Neural progenitor cell (in vitro differentiated cells): Measurements from ENCODE around the gene GRHL1. TPM values are rescaled to one million over a fixed set of nuclear protein-coding genes. Genes with fewer than 3 reads are reported as not detected.
"Not testable (repeated sequence)": the region's sequence is repeated elsewhere in the genome, so short reads cannot be mapped to it uniquely, and the experiment has no call there.

ENCODE experiments used
- DNase-seq: peaks from one replicate; pipeline ENCODE4 v3.0.0-alpha.2; 2016; ENCODE audit warnings: low spot score
- H2AFZ ChIP-seq: fragments of 200-600 bp; sonication (generic); replicated peaks from 2 replicates; pipeline ENCODE4 v1.6.1; 2016; ENCODE audit warnings: antibody characterized with exemption
- H3F3A ChIP-seq: fragments of 200-600 bp; sonication (generic); 2 replicates; pipeline ENCODE4 v1.6.1; 2016; ENCODE audit warnings: antibody characterized with exemption, low read depth
- H3K27ac ChIP-seq: fragments of 200-600 bp; sonication (generic); 2 replicates; pipeline ENCODE4 v1.5.1; 2016; ENCODE audit warnings: mild to moderate bottlenecking
- H3K27me3 ChIP-seq: fragments of 200-600 bp; sonication (generic); 2 replicates; pipeline ENCODE4 v1.6.1; 2016; ENCODE audit warnings: mild to moderate bottlenecking, moderate library complexity
- H3K36me3 ChIP-seq: fragments of 200-600 bp; sonication (generic); 2 replicates; pipeline ENCODE4 v1.5.1; 2016
- H3K4me1 ChIP-seq: fragments of 200-600 bp; sonication (generic); 2 replicates; pipeline ENCODE4 v1.6.1; 2016; ENCODE audit warnings: mixed run types
- H3K4me2 ChIP-seq: fragments of 200-600 bp; sonication (generic); 2 replicates; pipeline ENCODE4 v1.6.1; 2016
- H3K4me3 ChIP-seq: fragments of 200-600 bp; sonication (generic); 2 replicates; pipeline ENCODE4 v1.5.1; 2016
- H3K79me2 ChIP-seq: fragments of 200-600 bp; sonication (generic); 2 replicates; pipeline ENCODE4 v1.6.1; 2016; ENCODE audit warnings: low read depth
- H3K9ac ChIP-seq: fragments of 200-600 bp; sonication (generic); 2 replicates; pipeline ENCODE4 v1.6.1; 2016
- H3K9me3 ChIP-seq: fragments of 200-600 bp; sonication (generic); 2 replicates; pipeline ENCODE4 v1.5.1; 2016; ENCODE audit warnings: low read depth
- H4K20me1 ChIP-seq: fragments of 200-600 bp; sonication (generic); 2 replicates; pipeline ENCODE4 v1.6.1; 2016; ENCODE audit warnings: low read depth
- H3K27ac Mint-ChIP-seq: 3 replicates; pipeline ENCODE4 v1.8.0; 2021; ENCODE audit warnings: mixed read lengths
- H3K27me3 Mint-ChIP-seq: 2 replicates; pipeline ENCODE4 v1.8.0; 2022; ENCODE audit warnings: low read depth, mild to moderate bottlenecking, inconsistent platforms, moderate library complexity, mixed read lengths; ENCODE audit not compliant: insufficient read depth
- H3K36me3 Mint-ChIP-seq: 3 replicates; pipeline ENCODE4 v1.8.0; 2021; ENCODE audit warnings: mixed read lengths
- H3K4me1 Mint-ChIP-seq: 3 replicates; pipeline ENCODE4 v1.8.0; 2021; ENCODE audit warnings: mixed read lengths
- H3K4me3 Mint-ChIP-seq: 3 replicates; pipeline ENCODE4 v1.8.0; 2021; ENCODE audit warnings: mild to moderate bottlenecking, moderate library complexity, mixed read lengths
- H3K9me3 Mint-ChIP-seq: 3 replicates; pipeline ENCODE4 v1.8.0; 2020; ENCODE audit warnings: mixed read lengths
- EZH2 ChIP-seq: fragments of 200-600 bp; sonication (generic); IDR thresholded peaks from 2 replicates; pipeline ENCODE4 v1.6.1; 2017; ENCODE audit warnings: antibody characterized with exemption, mild to moderate bottlenecking, moderate library complexity
- EZH2phosphoT487 ChIP-seq: fragments of 200-600 bp; sonication (generic); IDR thresholded peaks from 2 replicates; pipeline ENCODE4 v1.6.1; 2017; ENCODE audit warnings: antibody characterized with exemption
- total RNA-seq: library from RNA; depleted of rRNA; stranded (reverse); fragments of >200 nt; gene quantifications from 2 replicates; pipeline ENCODE4 v1.2.3, GENCODE V29; 2015; ENCODE audit warnings: low replicate concordance
- TF ChIP-seq, protein P1 (sequence below): fragments of 200-600 bp; sonication (generic); IDR thresholded peaks from 2 replicates; pipeline ENCODE4 v1.5.1; 2017; ENCODE audit warnings: antibody characterized with exemption, mild to moderate bottlenecking

The GRHL1 gene
- total RNA-seq, 1 donor from 2014 or later, result 5.8 TPM

DNA sequence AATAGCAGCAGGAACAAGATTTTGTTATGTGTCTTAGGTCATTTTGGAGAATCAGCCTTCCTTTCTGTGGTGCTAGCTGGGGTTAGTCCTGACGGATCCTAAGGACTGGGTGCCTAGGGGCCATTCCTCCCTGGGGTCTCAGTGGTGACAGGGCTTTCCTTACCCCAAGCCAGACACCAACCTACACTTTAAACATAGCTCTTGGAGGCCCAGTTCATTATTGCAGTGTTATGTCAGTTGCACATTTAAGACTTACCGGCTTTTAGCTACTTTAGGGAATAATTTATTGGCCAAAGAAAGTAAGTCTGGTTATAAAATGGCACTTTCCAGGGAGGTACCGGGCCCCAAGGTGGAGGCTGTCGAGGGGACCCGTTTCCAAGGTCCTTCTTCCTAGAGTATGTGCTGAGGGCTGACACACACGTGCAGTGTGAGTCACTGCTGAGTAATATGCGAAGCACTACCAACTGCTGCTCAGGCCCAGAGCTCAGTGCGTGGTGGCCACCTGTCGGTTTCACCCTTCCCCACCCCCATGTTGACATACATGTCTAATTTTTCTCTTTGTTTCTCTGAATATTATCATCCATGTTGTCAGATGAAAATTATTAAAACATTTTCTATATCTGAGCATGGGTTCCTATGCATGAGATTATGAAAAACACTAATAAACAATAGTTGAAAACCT, 37.0 kb upstream of the GRHL1 start:
- Mint-ChIP-seq H3K9me3 (no peaks in the 10 kb centered on the region), H3K36me3 (peaks cover 19% of the 10 kb centered on the region), H3K27ac (no peak overlapping the region), H3K4me1 (peaks cover 4% of the 10 kb centered on the region), H3K4me3 (no peak overlapping the region), H3K27me3 (no peaks in the 10 kb centered on the region)
- Histone ChIP-seq H3K27me3 (no peaks in the 10 kb centered on the region), H3K4me3 (no peak overlapping the region), H3K9me3 (no peaks in the 10 kb centered on the region), H3K27ac (no peak overlapping the region), H4K20me1 (peaks cover 5% of the 10 kb centered on the region), H3K9ac (no peak overlapping the region), H3K79me2 (no peaks in the 10 kb centered on the region), H3F3A (no peaks in the 10 kb centered on the region), H3K36me3 (peaks cover 3% of the 10 kb centered on the region), H2AFZ (no peak overlapping the region), H3K4me2 (no peak overlapping the region), H3K4me1 (no peaks in the 10 kb centered on the region)
- no peak for DNase-seq
- TF ChIP-seq EZH2phosphoT487 (no peak), EZH2 (no peak)
- TF ChIP-seq, protein P1, sequence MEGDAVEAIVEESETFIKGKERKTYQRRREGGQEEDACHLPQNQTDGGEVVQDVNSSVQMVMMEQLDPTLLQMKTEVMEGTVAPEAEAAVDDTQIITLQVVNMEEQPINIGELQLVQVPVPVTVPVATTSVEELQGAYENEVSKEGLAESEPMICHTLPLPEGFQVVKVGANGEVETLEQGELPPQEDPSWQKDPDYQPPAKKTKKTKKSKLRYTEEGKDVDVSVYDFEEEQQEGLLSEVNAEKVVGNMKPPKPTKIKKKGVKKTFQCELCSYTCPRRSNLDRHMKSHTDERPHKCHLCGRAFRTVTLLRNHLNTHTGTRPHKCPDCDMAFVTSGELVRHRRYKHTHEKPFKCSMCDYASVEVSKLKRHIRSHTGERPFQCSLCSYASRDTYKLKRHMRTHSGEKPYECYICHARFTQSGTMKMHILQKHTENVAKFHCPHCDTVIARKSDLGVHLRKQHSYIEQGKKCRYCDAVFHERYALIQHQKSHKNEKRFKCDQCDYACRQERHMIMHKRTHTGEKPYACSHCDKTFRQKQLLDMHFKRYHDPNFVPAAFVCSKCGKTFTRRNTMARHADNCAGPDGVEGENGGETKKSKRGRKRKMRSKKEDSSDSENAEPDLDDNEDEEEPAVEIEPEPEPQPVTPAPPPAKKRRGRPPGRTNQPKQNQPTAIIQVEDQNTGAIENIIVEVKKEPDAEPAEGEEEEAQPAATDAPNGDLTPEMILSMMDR, result no peak

DNA sequence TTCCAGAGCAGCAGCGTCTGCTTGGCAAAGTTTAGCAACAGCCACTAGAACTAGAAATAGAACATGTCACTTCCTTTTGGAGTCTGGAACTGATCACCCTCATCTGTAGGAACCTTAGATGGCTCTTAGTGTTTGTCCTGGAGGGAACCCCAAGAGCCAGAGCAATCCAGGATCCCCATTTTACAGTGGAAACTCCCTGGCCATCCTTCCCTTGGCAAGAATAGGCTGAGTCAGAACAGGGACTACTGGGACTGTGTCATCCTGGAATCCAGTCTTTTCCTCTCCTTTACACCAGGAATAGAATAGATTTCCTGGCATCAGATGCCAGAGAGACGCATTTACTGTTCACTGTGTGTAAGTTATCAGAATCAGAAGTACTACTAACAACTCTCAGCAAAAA, 33.2 kb upstream of the GRHL1 start:
- Histone ChIP-seq H3K27me3 (no peaks in the 10 kb centered on the region), H3K9me3 (no peaks in the 10 kb centered on the region), H3K79me2 (no peaks in the 10 kb centered on the region), H3K4me3 (no peak overlapping the region), H2AFZ (no peak overlapping the region), H3F3A (no peaks in the 10 kb centered on the region), H4K20me1 (no peaks in the 10 kb centered on the region), H3K9ac (no peak overlapping the region), H3K36me3 (no peaks in the 10 kb centered on the region), H3K27ac (no peak overlapping the region), H3K4me1 (no peaks in the 10 kb centered on the region), H3K4me2 (no peak overlapping the region)
- H3K4me3 Mint-ChIP-seq, result no peak overlapping the region
- TF ChIP-seq, protein P1, result no peak
- TF ChIP-seq EZH2 (no peak), EZH2phosphoT487 (no peak)
- no peaks in the 10 kb centered on the region for H3K27me3 Mint-ChIP-seq
- H3K27ac Mint-ChIP-seq, result no peak overlapping the region
- H3K9me3 Mint-ChIP-seq, result no peaks in the 10 kb centered on the region
- H3K36me3 Mint-ChIP-seq, result peaks cover 28% of the 10 kb centered on the region
- DNase-seq, result no peak
- H3K4me1 Mint-ChIP-seq, result peaks cover 6% of the 10 kb centered on the region

DNA sequence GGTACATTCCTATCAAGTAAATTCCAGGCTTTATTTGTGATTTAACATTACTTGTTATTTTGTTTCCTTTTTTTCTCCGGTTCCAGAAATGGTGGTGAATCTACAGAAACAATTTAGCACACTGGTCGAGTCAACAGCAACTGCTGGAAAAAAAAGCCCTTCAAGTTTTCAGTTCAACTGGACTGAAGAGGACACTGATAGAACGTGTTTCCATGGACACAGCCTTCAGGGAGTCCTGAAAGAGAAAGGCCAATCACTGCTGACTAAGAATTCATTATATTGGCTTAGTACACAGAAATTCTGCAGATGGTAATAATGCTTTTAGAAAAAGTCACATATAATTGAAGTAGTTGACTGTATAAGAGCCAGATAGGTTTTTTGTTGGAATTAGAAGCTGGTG, 32.0 kb upstream of the GRHL1 start:
- H3K4me2 ChIP-seq, result no peak overlapping the region
- Mint-ChIP-seq H3K36me3 (peaks cover 26% of the 10 kb centered on the region), H3K4me3 (no peak overlapping the region), H3K4me1 (peaks cover 8% of the 10 kb centered on the region), H3K27me3 (no peaks in the 10 kb centered on the region), H3K9me3 (no peaks in the 10 kb centered on the region), H3K27ac (no peak overlapping the region)
- no peaks in the 10 kb centered on the region for H3K27me3 ChIP-seq
- H3K79me2 ChIP-seq, result no peaks in the 10 kb centered on the region
- no peaks in the 10 kb centered on the region for H3K9me3 ChIP-seq
- H3F3A ChIP-seq, result no peaks in the 10 kb centered on the region
- no peak overlapping the region for H3K4me3 ChIP-seq
- no peak overlapping the region for H2AFZ ChIP-seq
- no peak overlapping the region for H3K9ac ChIP-seq
- DNase-seq, result no peak
- no peaks in the 10 kb centered on the region for H3K36me3 ChIP-seq
- TF ChIP-seq EZH2 (no peak), EZH2phosphoT487 (no peak)
- TF ChIP-seq, protein P1, result no peak
- no peaks in the 10 kb centered on the region for H3K4me1 ChIP-seq
- no peak overlapping the region for H3K27ac ChIP-seq
- no peaks in the 10 kb centered on the region for H4K20me1 ChIP-seq

DNA sequence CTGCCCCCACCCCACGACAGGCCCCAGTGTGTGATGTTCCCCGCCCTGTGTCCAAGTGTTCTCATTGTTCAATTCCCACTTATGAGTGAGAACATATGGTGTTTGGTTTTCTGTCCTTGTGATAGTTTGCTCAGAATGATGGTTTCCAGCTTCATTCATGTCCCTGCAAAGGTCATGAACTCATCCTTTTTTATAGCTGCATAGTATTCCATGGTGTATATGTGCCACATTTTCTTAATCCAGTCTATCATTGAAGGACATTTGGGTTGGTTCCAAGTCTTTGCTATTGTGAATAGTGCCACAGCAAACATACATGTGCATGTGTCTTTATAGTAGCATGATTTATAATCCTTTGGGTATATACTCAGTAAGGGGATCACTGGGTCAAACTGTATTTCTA, 24.5 kb upstream of the GRHL1 start:
- not testable (repeated sequence) for H3K4me3 Mint-ChIP-seq, H3K27ac Mint-ChIP-seq, H3K9me3 Mint-ChIP-seq, H3K4me2 ChIP-seq, H3K4me1 Mint-ChIP-seq, H3F3A ChIP-seq, H4K20me1 ChIP-seq, H3K9me3 ChIP-seq, H3K27me3 ChIP-seq, H3K79me2 ChIP-seq, H2AFZ ChIP-seq, H3K9ac ChIP-seq, H3K4me3 ChIP-seq, H3K27ac ChIP-seq, DNase-seq, H3K27me3 Mint-ChIP-seq, H3K36me3 ChIP-seq, H3K4me1 ChIP-seq
- H3K36me3 Mint-ChIP-seq, result peaks cover 45% of the 10 kb centered on the region
